ENCODE measurements around the gene ACVRL1.

Gene ACVRL1

GRCh38 chr12:51900323-51900889 is 6.9 kb upstream of the ACVRL1 start:
- Histone ChIP-seq H3K27me3 (ENCODE audit: control insufficient read depth in 1 of 2, insufficient read depth in 2 of 2, low read length in 2 of 2) (peaks cover 0 to 6% of the 10 kb centered on the region in 2 donors), H3K36me3 (ENCODE audit: control insufficient read depth in 2 of 2, insufficient read depth in 2 of 2, low read length in 2 of 2) (no peaks in the 10 kb centered on the region), H3K4me3 (ENCODE audit: low read length in 2 of 2) (no peak overlapping the region), H3K27ac (ENCODE audit: low read length) (no peak overlapping the region), H3K4me1 (ENCODE audit: control insufficient read depth, insufficient read depth, low read length) (peaks cover 10% of the 10 kb centered on the region), H3K9me3 (ENCODE audit: control insufficient read depth in 2 of 2, low read length in 2 of 2) (no peaks in the 10 kb centered on the region), H3K9ac (ENCODE audit: low read length in 2 of 2) (no peak overlapping the region)

- no peak overlapping the region for H3K27ac ChIP-seq (ENCODE audit: low read length)
Measured at GRCh38 chr12:51901121-51901817, 6.0 kb upstream of the ACVRL1 start.

GRCh38 chr12:51901881-51902280 is 5.4 kb upstream of the ACVRL1 start:
- Histone ChIP-seq H3K4me3 (ENCODE audit: low read length in 2 of 2) (no peak overlapping the region), H3K9ac (ENCODE audit: low read length in 2 of 2) (no peak overlapping the region), H3K9me3 (ENCODE audit: control insufficient read depth in 2 of 2, low read length in 2 of 2) (no peaks in the 10 kb centered on the region), H3K4me1 (ENCODE audit: control insufficient read depth, insufficient read depth, low read length) (peaks cover 10% of the 10 kb centered on the region), H3K36me3 (ENCODE audit: control insufficient read depth in 2 of 2, insufficient read depth in 2 of 2, low read length in 2 of 2) (no peaks in the 10 kb centered on the region), H3K27ac (ENCODE audit: low read length) (no peak overlapping the region), H3K27me3 (ENCODE audit: control insufficient read depth in 1 of 2, insufficient read depth in 2 of 2, low read length in 2 of 2) (peaks cover 2 to 8% of the 10 kb centered on the region in 2 donors)

More at GRCh38 chr12:51901121-51901817, 6.0 kb upstream of the ACVRL1 start:
- no peaks in the 10 kb centered on the region for H3K9me3 ChIP-seq (ENCODE audit: control insufficient read depth in 2 of 2, low read length in 2 of 2)
- no peak overlapping the region for H3K9ac ChIP-seq (ENCODE audit: low read length in 2 of 2)
- no peak overlapping the region for H3K4me3 ChIP-seq (ENCODE audit: low read length in 2 of 2)
- H3K4me1 ChIP-seq (ENCODE audit: control insufficient read depth, insufficient read depth, low read length): peaks cover 13% of the 10 kb centered on the region
- no peaks in the 10 kb centered on the region for H3K36me3 ChIP-seq (ENCODE audit: control insufficient read depth in 2 of 2, insufficient read depth in 2 of 2, low read length in 2 of 2)
- H3K27me3 ChIP-seq (ENCODE audit: control insufficient read depth in 1 of 2, insufficient read depth in 2 of 2, low read length in 2 of 2): peaks cover 2 to 4% of the 10 kb centered on the region in 2 donors

GRCh38 chr12:51904951-51905470 is 2.3 kb upstream of the ACVRL1 start:
- no peak overlapping the region for H3K4me3 ChIP-seq (ENCODE audit: low read length in 2 of 2)
- H3K9ac ChIP-seq (ENCODE audit: low read length in 2 of 2): peak overlapping the region in 1 of 2 donors; percentile 42
- no peaks in the 10 kb centered on the region for H3K9me3 ChIP-seq (ENCODE audit: control insufficient read depth in 2 of 2, low read length in 2 of 2)
- peaks cover 25% of the 10 kb centered on the region for H3K4me1 ChIP-seq (ENCODE audit: control insufficient read depth, insufficient read depth, low read length)
- no peaks in the 10 kb centered on the region for H3K36me3 ChIP-seq (ENCODE audit: control insufficient read depth in 2 of 2, insufficient read depth in 2 of 2, low read length in 2 of 2)
- peaks cover 9 to 27% of the 10 kb centered on the region in 2 donors for H3K27me3 ChIP-seq (ENCODE audit: control insufficient read depth in 1 of 2, insufficient read depth in 2 of 2, low read length in 2 of 2)
- H3K27ac ChIP-seq (ENCODE audit: low read length): peak overlapping the region; percentile 82

GRCh38 chr12:51905471-51906429 is 1.6 kb upstream of the ACVRL1 start:
- Histone ChIP-seq H3K36me3 (ENCODE audit: control insufficient read depth in 2 of 2, insufficient read depth in 2 of 2, low read length in 2 of 2) (no peaks in the 10 kb centered on the region), H3K4me3 (ENCODE audit: low read length in 2 of 2) (peak overlapping the region in 1 of 2 donors; percentile 44), H3K27ac (ENCODE audit: low read length) (peak overlapping the region; percentile 82), H3K9ac (ENCODE audit: low read length in 2 of 2) (peak overlapping the region; percentile 60 to 66), H3K27me3 (ENCODE audit: control insufficient read depth in 1 of 2, insufficient read depth in 2 of 2, low read length in 2 of 2) (peaks cover 9 to 27% of the 10 kb centered on the region in 2 donors), H3K4me1 (ENCODE audit: control insufficient read depth, insufficient read depth, low read length) (peaks cover 27% of the 10 kb centered on the region), H3K9me3 (ENCODE audit: control insufficient read depth in 2 of 2, low read length in 2 of 2) (no peaks in the 10 kb centered on the region)

GRCh38 chr12:51906430-51907082 is 748 bp upstream of the ACVRL1 start:
- peak overlapping the region in 1 of 2 donors; percentile 69 for H3K4me3 ChIP-seq (ENCODE audit: low read length in 2 of 2)
- no peaks in the 10 kb centered on the region for H3K9me3 ChIP-seq (ENCODE audit: control insufficient read depth in 2 of 2, low read length in 2 of 2)
- H3K9ac ChIP-seq (ENCODE audit: low read length in 2 of 2): peak overlapping the region; percentile 21 to 66
- peaks cover 11 to 27% of the 10 kb centered on the region in 2 donors for H3K27me3 ChIP-seq (ENCODE audit: control insufficient read depth in 1 of 2, insufficient read depth in 2 of 2, low read length in 2 of 2)
- peaks cover 35% of the 10 kb centered on the region for H3K4me1 ChIP-seq (ENCODE audit: control insufficient read depth, insufficient read depth, low read length)
- no peaks in the 10 kb centered on the region for H3K36me3 ChIP-seq (ENCODE audit: control insufficient read depth in 2 of 2, insufficient read depth in 2 of 2, low read length in 2 of 2)
- peak overlapping the region; percentile 82 for H3K27ac ChIP-seq (ENCODE audit: low read length)

GRCh38 chr12:51907856-51908425 is 637 bp downstream of the ACVRL1 start:
- Histone ChIP-seq H3K27ac (ENCODE audit: low read length) (peak overlapping the region; percentile 82), H3K9me3 (ENCODE audit: control insufficient read depth in 2 of 2, low read length in 2 of 2) (no peaks in the 10 kb centered on the region), H3K4me1 (ENCODE audit: control insufficient read depth, insufficient read depth, low read length) (peaks cover 47% of the 10 kb centered on the region), H3K9ac (ENCODE audit: low read length in 2 of 2) (peak overlapping the region; percentile 66 to 69), H3K27me3 (ENCODE audit: control insufficient read depth in 1 of 2, insufficient read depth in 2 of 2, low read length in 2 of 2) (peaks cover 13 to 27% of the 10 kb centered on the region in 2 donors), H3K4me3 (ENCODE audit: low read length in 2 of 2) (peak overlapping the region; percentile 69), H3K36me3 (ENCODE audit: control insufficient read depth in 2 of 2, insufficient read depth in 2 of 2, low read length in 2 of 2) (no peaks in the 10 kb centered on the region)

GRCh38 chr12:51908876-51909592 is 1.7 kb downstream of the ACVRL1 start:
- no peaks in the 10 kb centered on the region for H3K36me3 ChIP-seq (ENCODE audit: control insufficient read depth in 2 of 2, insufficient read depth in 2 of 2, low read length in 2 of 2)
- no peaks in the 10 kb centered on the region for H3K9me3 ChIP-seq (ENCODE audit: control insufficient read depth in 2 of 2, low read length in 2 of 2)
- no peak overlapping the region for H3K27ac ChIP-seq (ENCODE audit: low read length)
- peaks cover 53% of the 10 kb centered on the region for H3K4me1 ChIP-seq (ENCODE audit: control insufficient read depth, insufficient read depth, low read length)
- peaks cover 15 to 27% of the 10 kb centered on the region in 2 donors for H3K27me3 ChIP-seq (ENCODE audit: control insufficient read depth in 1 of 2, insufficient read depth in 2 of 2, low read length in 2 of 2)
- H3K4me3 ChIP-seq (ENCODE audit: low read length in 2 of 2): peak overlapping the region in 1 of 2 donors; percentile 35
- H3K9ac ChIP-seq (ENCODE audit: low read length in 2 of 2): no peak overlapping the region

GRCh38 chr12:51910168-51910567 is 2.9 kb downstream of the ACVRL1 start:
- H3K9me3 ChIP-seq (ENCODE audit: control insufficient read depth in 2 of 2, low read length in 2 of 2): no peaks in the 10 kb centered on the region
- no peak overlapping the region for H3K27ac ChIP-seq (ENCODE audit: low read length)
- H3K9ac ChIP-seq (ENCODE audit: low read length in 2 of 2): peak overlapping the region in 1 of 2 donors; percentile 29
- H3K4me1 ChIP-seq (ENCODE audit: control insufficient read depth, insufficient read depth, low read length): peaks cover 54% of the 10 kb centered on the region
- H3K4me3 ChIP-seq (ENCODE audit: low read length in 2 of 2): peak overlapping the region in 1 of 2 donors; percentile 44
- no peaks in the 10 kb centered on the region for H3K36me3 ChIP-seq (ENCODE audit: control insufficient read depth in 2 of 2, insufficient read depth in 2 of 2, low read length in 2 of 2)
- peaks cover 15 to 27% of the 10 kb centered on the region in 2 donors for H3K27me3 ChIP-seq (ENCODE audit: control insufficient read depth in 1 of 2, insufficient read depth in 2 of 2, low read length in 2 of 2)

Measured in stomach smooth muscle (tissue), 2 donors.